GM19324 (cell line): ENCODE measurements around the gene FAM174C.
A peak's percentile ranks its signal among the peaks of the same experiment; 100 is the strongest.
"Not testable (repeated sequence)": the region's sequence is repeated elsewhere in the genome, so short reads cannot be mapped to it uniquely, and the experiment has no call there.

Experiments
- ATAC-seq: cut with Tn5 transposase; IDR thresholded peaks from one replicate; pipeline ENCODE4 v1.9.1; 2021; ENCODE audit warnings: mild to moderate bottlenecking, moderate library complexity; ENCODE audit not compliant: unreplicated experiment, low FRiP score

The FAM174C gene

DNA sequence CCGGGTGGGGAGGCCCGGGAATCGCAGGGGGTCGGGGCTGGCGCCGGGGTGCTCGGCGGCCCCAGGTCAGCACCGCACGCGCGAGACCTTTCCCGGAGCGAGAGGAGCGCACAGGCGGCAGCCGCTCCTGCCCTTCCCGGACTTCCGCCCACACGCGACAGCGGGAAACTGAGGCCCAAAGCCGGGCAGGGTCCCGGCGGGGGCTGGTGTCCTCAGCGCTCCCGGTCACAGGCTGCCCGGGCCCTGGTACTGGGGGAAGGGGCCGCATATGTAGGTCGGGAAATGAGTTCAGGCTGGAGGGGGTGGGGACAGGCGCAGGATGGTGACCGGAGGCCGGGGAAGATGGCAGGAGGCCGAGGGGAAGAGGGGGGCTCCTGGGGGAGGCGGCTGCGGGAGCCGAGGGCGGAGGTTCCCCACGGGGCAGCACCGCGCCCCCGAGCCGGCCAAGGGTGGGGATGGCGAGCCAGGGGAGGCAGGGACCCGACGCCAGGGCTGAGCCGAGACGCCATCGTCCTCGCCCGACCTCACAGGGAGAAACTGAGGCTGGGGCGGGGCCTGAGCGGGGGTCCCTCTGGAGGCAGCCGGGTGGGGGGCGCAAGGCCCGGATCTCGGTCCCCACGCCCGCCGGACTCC is 38.2 kb upstream of the FAM174C start:
- no peak for ATAC-seq

DNA sequence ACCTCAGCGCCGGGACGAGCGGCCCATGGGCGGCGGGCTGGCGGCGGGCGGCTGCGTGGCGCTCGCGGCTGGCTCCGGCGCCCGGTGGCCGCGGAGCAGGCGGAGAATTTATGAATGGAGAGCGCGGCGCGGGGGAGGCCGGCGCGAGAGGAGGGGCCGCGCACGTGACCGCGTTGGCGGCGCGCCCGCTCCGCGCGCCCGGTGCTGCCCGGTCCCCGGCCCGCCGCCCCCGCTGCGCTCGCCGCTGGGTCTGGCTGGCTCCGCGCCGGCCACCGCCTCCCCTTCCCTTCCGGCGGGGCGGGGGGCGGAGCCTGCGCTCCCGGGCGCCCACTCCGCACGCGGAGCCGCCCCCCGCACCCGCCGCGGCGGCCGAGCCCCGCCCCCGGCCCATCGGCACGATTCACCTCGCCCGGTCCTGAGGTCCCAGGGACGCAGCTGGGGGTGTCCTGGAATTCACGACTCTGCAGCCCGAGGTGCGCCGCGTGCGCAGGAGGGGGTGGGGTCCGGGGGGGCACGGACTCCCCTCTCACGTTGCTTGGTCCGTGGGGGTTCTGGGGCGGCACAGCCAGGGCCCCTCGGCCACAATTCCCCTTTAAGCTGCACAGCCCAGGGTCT is 37.5 kb upstream of the FAM174C start, which contains the start of gene CBARP:
Gene CBARP (minus strand): TSS at position 252 of the 615 bp plus-strand sequence. CDS start 1,905 bp downstream, outside the sequence.
- no peak for ATAC-seq

DNA sequence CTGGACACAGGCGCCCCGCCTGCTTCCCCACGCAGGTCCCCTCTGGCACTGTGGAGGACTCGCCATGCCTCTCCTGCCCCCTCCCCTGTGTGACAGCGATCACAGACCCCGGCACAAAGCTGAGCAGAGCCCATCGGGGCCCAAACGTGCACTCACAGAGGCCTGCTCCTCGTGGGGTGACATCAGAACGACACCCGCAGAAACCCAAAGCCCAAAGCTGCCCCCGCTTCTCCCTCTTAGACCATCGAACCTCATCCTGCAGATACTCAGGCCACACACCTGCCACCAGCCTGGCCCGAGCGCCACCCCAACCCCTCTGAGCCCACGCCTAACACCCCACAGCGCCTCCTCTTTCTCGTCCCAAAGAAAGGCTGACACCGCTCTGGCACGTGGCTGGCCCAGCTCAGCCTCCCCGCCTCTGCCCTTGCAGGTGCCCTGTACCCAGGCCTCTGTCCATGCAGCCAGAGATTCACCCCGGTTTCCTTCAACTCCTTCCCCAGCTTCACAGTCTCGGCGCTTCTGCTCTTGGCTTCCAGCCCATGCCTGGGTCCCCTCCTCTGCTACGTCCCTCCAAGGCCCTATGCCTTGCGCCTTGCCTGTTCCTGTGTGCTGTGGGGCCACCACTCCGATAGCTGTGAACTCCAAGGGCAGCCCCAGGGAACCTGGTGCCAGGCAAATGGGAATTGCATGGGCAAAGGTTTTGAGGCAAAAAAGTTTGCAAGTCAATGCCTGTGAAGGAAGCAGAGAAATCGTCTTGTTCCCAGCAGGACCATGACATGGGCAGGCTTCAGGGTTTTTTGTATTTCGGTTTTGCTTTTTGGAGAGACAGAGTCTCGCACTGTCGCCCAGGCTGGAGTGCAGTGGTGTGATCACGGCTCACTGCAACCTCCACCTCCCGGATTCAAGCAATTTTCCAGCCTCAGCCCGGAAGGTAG is 36.7 kb upstream of the FAM174C start:
- ATAC-seq: no peak

DNA sequence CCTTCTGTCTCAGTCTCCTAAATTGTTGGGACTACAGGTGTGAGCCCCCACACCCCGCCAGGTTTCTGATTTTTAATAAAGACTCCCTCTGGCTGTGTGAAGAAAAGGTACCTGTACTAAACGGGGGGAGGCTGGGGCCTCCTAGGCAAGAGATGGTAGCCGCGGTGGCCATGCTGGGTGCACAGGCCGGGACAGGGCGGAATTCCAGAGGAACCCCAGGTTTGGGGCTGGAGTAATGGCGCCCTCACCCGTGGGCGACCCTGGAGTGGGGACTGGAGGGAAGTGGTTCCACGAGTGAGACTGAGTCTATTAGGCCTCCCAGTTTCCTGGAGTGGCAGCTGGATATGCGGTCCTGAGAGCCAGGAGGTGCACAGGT is 35.9 kb upstream of the FAM174C start:
- no peak for ATAC-seq

DNA sequence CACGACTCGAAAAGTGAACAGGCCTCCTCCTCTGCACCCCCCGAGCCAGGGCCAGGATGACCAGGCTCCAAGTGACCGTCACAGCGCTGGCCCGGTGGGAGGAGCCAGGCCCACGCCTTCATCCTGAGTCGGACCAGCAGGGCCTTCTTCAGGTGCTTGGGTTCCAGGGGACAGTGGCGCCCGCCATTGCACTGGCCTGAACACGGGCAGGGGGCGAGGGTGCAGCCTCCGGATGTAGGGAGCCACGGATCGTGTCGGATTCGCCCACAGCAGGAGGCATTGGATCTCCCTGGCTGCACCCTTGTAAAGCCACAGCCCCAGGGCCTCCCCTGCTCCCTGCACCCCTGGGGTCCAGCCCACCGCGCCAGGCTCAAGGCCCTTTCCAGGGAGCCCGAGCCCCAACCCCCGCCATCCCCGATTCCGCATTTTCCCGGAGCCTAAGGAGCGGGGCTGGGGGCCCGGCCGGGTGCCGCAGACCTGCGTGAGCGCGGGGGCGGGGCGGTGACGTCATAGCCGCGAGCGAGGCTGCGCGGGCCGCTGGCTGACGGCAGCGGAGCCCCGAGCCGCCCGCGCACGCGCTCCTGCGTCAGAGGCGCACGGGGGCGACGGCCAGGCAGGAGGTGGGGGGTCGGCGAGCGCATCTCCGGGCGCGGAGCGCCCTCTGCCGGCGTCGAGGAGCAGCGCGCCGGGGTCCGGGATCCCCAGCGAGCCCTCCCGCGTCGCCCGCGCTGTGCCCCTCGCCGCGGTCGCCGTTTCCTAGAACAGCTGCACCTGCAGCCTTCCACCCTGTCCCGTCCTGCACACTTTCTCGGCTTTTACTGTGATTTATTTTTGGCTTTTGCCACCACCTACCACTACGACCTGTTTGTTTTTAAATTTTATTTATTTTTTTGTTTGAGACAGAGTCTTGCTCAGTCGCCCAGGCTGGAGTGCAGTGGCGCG is 35.3 kb upstream of the FAM174C start:
- ATAC-seq: peak; percentile 32

DNA sequence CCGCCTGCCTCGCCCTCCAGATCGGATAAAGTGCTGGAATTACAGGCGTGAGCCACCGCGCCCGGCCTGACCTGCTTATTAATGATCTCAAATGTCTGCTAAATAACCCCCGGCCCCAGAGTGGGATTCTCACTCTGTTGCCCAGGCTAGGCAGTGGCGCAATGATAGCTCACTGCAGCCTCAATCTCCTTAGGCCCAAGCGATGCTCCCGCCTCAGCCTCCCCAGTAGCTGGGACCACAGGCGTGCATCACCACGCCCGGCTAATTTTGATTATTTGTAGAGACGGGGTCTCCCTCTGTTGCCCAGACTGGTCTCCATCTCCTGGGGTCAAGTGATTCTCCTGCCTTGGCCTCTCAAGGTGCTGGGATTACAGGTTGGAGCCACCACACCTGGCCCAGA is 34.4 kb upstream of the FAM174C start:
- no peak for ATAC-seq

DNA sequence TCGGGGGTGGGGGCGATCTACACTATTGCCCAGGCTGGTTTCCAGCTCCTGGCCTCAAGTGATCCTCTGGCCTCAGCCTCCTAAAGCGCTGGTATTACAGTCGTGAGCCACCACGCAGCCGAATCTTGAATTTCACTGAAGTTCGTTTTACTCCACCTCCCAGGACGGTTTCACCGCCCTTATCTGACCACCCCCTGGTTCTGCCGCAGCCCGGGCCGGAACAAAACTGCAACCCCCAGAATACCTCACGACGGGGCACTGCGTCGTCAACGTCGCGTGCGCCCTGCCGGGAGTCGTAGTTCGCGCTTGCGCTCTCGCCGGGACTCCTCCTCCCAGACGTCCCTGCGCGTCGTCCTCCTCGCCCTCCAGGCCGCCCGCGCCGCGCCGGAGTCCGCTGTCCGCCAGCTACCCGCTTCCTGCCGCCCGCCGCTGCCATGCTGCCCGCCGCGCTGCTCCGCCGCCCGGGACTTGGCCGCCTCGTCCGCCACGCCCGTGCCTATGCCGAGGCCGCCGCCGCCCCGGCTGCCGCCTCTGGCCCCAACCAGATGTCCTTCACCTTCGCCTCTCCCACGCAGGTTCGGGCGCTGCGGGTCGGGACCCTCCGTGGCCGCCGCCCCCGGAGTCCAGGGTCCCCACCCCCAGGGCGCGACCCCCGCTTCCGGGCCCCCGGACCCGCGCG is 33.8 kb upstream of the FAM174C start, which contains the start of gene ATP5F1D:
Gene ATP5F1D (plus strand): TSS at position 335 of the 679 bp plus-strand sequence. CDS start 100 bp downstream, at position 435.
- peak; percentile 64 for ATAC-seq

DNA sequence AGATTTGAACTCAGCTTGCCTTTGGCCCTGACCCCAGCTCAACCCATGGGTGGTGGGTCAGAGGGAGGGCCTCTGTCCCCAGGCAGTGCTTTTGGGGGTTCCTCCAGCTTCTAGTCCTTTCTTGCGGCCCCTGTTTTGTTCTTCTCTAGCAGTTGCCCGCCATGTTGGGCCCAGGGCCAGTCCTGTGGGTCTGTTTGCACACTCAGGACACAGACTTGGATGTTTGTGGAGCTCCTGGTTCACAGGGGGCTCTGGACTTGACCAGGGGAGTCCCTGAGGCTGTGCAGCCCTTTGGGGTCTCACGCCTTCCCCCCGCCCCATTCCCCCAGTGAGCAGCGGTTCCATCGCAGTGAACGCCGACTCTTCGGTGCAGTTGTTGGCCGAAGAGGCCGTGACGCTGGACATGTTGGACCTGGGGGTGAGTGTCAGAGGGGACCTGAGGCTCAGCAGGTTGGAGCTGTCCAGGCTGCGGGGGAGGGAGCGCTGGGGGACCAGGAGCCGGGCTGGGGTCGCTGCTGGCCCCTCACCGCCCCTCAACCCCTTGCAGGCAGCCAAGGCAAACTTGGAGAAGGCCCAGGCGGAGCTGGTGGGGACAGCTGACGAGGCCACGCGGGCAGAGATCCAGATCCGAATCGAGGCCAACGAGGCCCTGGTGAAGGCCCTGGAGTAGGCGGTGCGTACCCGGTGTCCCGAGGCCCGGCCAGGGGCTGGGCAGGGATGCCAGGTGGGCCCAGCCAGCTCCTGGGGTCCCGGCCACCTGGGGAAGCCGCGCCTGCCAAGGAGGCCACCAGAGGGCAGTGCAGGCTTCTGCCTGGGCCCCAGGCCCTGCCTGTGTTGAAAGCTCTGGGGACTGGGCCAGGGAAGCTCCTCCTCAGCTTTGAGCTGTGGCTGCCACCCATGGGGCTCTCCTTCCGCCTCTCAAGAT is 31.3 kb upstream of the FAM174C start:
- no peak for ATAC-seq

DNA sequence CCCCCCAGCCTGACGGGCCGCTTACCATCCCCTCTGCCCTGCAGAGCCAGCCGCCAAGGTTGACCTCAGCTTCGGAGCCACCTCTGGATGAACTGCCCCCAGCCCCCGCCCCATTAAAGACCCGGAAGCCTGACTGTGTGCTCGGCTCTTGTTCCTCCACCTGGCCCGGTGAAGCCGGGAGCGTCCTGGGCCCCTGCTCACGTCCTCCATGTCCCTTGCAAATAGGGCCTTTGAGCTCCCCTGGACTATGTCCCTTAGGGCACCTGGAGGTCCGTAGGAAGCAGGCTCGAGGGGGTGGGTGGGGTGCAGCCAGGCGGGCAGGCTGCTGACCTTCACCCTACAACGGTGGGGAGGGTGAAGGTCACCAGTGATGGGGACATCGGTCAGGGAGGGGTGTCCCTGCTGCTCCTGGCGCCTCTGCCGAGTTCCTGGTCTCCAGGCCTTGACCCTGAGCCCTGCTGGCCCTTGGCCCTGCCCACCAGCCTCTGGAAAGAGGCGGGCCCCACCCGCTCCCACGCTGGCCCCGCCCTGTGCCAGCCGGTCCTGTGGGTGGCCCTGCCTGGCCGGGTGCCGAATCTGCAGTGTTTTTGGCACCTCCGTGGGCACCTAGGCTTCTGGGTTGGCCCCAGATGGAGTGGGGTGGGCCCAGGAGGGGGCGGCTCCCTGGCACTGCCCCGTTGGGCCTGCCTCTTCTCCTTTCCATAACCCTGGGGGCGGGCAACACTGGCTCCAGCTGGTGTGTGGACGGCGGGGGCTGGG is 30.5 kb upstream of the FAM174C start:
- ATAC-seq: no peak

DNA sequence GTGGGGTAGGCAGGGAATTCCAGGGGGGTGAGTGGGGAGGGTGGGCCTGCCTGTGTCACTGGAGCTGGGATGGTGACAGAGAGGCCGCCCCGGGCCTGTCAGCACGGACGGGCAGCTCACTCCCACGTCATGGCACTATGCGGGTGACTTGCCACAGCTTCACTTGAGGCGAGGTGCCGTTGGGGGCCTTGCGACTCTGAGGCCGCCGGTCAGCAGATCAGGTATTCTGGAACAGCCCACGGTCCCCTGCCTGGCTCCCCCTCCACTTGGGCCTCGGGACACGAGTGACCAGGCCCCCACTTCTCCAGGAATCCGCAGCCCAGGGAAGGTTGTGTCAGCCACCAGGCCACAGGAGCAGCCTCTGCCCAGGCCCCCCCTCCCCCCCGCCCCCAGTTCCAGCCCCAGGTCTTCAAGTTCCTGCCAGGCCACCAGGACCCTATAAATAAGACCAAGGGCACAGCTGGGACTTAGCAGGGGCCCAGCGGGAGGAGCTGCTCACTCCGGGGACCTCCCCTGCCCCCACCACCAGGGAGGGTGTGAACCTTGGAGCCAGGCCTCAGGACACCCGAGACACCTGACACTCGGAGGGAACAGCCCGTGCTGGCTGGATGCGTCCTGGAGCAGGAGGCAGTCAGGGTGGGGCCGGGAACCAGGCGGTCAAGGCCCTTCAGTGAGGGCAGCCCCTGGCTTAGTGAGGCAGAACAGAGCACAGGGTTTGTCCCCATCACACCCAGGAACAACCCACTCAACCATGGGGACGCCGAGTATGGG is 29.7 kb upstream of the FAM174C start:
- ATAC-seq: no peak

DNA sequence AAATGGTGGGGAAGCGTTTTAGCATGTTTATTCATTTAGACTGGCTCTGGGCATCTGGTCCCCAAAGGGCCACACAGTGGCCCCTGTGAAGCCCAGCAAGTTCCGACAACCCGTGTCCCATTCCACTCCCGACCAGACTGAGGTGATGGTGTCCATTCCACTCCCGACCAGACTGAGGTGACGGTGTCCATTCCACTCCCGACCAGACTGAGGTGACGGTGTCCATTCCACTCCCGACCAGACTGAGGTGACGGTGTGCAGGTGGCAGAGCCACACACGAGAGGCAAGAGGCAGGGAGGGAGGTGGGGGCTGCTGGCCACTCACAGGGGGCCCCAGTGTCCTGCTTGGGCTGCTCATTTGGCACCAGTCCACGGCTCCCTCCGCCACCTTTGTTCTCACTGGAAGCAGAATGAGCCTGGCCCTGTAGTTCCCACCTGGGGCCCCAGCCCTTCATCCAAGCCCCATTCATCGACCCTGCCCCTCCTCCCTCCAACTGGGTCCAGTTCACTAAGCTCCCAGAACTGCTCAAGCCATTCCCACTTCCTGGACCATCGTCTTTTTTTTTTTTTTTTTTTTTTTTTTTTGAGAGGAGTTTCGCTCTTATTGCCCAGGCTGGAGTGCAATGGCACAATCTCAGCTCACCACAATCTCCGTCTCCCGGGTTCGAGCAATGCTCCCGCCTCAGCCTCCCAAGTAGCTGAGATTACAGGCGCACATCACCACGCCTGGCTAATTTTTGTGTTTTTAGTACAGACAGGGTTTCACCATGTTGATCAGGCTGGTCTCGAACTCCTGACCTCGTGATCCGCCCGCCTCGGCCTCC is 28.9 kb upstream of the FAM174C start:
- ATAC-seq: not testable (repeated sequence)

DNA sequence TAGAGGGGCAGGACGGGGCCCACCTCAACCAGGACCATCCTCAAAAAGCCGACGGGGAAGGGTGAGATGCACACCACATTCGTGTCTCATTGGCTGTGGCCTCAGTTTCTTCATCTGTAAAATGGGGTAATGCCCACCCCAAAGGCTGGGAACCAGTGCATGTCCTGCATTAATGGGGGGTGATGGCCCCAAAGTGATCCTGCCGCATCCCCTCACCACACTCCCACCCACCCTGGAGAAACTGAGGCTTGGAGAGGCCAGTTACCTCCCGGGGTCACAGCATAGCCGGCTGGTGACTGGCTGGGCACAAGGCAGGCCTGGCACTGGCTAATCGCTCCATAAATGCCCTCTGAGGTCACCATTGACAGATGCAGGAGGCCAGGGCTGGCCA is 27.6 kb upstream of the FAM174C start:
- no peak for ATAC-seq

DNA sequence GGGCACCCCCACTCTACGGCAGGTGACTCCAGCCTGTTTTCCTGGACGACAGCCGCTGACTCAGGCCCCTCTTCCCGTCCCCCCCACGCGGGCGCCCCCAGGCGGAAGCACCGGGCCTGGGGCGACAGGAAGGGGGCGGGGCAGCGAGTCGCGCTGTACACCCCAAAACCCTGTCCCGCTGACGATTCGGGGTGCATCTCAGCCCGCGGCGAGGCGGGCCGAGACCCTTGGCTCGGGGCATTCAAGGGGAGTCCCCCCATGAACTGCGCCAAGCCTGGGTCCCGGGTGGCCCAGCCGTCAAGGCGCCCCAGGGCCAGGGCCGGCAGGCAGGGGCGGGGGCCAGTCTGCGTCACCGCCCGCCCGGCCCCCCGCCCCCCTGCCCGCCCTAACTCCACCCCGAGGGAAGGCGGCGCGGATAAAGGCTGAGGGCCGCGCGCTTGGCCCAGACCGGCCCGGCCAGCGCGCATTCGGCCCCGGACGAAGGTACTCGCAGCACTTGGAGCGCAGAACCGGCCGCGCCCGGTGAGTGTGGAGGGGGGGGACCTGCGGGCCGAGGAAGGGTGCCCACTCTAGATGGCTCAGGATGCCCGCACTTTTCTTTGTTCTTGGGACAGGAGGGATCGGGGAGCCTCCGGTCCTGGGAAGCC is 27.1 kb upstream of the FAM174C start, which contains the start of gene MIDN:
Gene MIDN (plus strand): TSS at position 445 of the 647 bp plus-strand sequence. CDS start 1,714 bp downstream, outside the sequence.
- peak; percentile 18 for ATAC-seq

DNA sequence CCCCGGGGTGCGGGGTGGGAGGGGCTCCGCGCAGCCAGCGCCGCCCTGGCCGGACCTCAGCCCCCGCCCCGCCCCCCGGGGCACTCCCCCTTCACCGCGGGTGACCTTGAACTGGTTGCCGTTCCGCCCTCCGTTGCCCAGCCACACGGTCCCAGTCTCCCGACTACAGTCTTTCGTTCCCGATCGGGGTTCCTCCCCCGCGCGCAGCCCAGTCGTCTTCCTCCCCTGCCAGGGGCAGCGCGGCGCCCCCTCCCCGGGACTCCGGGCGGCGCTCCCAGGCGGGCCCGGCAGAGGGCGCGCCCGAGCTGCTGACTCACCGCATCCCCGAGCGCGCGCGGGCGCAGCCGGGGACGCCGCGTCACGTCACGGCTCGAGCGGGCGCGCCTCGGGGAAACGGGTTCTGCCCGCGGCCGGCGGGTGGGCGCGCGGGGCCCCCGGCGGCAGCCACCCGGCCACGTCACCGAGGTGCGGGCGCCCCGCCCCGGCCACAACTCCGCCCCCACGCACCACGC is 26.5 kb upstream of the FAM174C start:
- peak; percentile 33 for ATAC-seq

DNA sequence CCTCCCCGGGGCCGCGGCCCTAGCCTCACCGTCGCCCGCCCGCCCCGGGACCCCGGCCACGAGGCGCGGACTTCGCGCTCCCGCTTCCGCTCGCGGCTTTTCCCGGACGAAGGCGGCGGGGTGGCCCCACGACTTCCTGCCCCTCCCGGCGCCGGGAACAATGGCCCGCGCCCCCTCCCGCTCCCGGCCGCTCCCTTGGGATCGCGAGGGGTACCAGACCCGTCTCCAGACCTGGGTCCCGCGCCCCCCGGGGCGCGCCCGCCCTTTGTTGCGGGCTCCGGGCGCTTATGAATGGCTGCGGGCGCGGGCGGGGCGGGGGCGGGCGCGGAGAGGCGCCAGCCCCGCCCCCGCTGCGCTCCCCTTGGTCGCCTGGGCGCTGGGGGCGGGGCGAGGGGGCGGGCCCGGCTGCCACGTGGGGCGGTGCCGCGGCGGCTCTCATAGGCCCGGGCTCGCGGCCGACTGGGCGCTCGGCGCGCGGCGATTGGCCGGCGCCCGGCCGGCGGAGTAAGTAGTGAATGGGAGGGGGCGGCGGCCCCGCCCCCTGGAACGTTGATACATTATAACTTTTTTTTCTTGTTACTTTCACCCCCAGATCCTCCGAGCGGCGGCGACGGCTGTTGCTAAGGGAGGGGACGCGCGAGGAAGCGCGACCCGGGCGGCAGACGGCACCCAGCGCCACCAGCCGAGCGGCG is 25.9 kb upstream of the FAM174C start:
- peak; percentile 53 for ATAC-seq
